ENCODE data around the gene TMEM30A.

The TMEM30A gene

DNA sequence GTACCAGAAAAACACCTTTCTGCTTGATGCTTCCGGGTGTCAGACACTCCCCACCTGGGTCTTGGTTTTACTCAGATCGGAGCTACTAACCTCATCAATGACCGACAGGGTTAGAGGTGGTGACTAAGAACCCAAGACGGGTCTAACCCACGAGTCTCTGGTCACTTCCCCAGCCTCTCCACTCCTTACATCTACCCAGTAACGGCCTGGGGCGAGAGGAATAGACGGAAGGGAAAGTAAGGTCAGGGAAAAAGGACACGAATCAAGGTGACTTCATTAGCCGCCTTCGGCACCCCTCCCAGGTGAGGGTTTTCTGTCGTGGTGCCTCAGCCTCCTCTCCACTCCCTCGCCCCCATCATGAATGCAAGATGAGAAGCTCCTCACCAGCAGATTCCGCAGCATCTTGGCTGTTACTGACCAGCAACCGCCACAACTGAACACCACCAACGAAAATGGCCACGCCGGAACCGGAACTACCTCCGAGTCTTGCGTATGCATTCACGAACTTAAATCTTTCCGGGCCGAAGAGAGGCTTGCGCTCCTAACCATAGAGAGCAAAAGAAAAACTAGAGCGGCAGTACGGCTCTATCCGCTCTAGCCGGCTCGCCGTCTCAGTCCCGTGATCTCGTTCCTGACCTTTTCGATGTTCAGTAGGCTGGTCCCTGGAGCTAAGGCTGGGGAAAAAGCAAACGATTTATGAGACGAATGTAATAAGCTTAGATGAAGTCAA is 41.1 kb downstream of the TMEM30A start, which contains the start of gene COX7A2 (continued):
- TF ChIP-seq, protein P1, sequence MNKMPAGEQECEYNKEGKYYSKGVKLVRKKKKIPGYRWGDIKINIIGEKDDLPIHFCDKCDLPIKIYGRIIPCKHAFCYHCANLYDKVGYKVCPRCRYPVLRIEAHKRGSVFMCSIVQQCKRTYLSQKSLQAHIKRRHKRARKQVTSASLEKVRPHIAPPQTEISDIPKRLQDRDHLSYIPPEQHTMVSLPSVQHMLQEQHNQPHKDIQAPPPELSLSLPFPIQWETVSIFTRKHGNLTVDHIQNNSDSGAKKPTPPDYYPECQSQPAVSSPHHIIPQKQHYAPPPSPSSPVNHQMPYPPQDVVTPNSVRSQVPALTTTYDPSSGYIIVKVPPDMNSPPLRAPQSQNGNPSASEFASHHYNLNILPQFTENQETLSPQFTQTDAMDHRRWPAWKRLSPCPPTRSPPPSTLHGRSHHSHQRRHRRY (tag by site-specific recombination; IDR thresholded peaks at IDR 0.05), result no peak
- no peak for TF ChIP-seq ZNF433 (tag by site-specific recombination; IDR thresholded peaks at IDR 0.05; ENCODE audit: low read depth)
- TF ChIP-seq, protein P2, sequence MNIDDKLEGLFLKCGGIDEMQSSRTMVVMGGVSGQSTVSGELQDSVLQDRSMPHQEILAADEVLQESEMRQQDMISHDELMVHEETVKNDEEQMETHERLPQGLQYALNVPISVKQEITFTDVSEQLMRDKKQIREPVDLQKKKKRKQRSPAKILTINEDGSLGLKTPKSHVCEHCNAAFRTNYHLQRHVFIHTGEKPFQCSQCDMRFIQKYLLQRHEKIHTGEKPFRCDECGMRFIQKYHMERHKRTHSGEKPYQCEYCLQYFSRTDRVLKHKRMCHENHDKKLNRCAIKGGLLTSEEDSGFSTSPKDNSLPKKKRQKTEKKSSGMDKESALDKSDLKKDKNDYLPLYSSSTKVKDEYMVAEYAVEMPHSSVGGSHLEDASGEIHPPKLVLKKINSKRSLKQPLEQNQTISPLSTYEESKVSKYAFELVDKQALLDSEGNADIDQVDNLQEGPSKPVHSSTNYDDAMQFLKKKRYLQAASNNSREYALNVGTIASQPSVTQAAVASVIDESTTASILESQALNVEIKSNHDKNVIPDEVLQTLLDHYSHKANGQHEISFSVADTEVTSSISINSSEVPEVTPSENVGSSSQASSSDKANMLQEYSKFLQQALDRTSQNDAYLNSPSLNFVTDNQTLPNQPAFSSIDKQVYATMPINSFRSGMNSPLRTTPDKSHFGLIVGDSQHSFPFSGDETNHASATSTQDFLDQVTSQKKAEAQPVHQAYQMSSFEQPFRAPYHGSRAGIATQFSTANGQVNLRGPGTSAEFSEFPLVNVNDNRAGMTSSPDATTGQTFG (tag by site-specific recombination; IDR thresholded peaks at IDR 0.05; ENCODE audit: borderline replicate concordance), result no peak
- no peak for TF ChIP-seq ZNF302 (tag by site-specific recombination; IDR thresholded peaks at IDR 0.05; ENCODE audit: low read depth)
- TF ChIP-seq SP7 (tag by site-specific recombination; IDR thresholded peaks at IDR 0.05), result peak; percentile 77
- TF ChIP-seq ZNF837 (tag by site-specific recombination; IDR thresholded peaks at IDR 0.05), result no peak
- no peak for TF ChIP-seq ZNF133 (tag by site-specific recombination; IDR thresholded peaks at IDR 0.05)
- no peak for TF ChIP-seq ZNF157 (tag by site-specific recombination; IDR thresholded peaks at IDR 0.05)
- no peak for TF ChIP-seq ZNF658 (tag by site-specific recombination; IDR thresholded peaks at IDR 0.05)
- TF ChIP-seq ZNF670 (tag by site-specific recombination; IDR thresholded peaks at IDR 0.05; ENCODE audit: low read depth), result no peak
- TF ChIP-seq ZSCAN16 (tag by site-specific recombination; IDR thresholded peaks at IDR 0.05), result no peak
- TF ChIP-seq TSHZ1 (tag by site-specific recombination; IDR thresholded peaks at IDR 0.05; ENCODE audit: borderline replicate concordance), result no peak
- no peak for TF ChIP-seq ZNF404 (tag by site-specific recombination; IDR thresholded peaks at IDR 0.05)
- TF ChIP-seq MZF1 (tag by site-specific recombination; IDR thresholded peaks at IDR 0.05; ENCODE audit: borderline replicate concordance), result 0 out of 2 replicates have a peak, but pooled peaks have one; percentile 7
- 0 out of 2 replicates have a peak, but pooled peaks have one; percentile 7 for TF ChIP-seq IKZF3 (tag by site-specific recombination; IDR thresholded peaks at IDR 0.05)
- TF ChIP-seq OVOL3 (tag by site-specific recombination; IDR thresholded peaks at IDR 0.05), result no peak
- TF ChIP-seq ZNF239 (tag by site-specific recombination; IDR thresholded peaks at IDR 0.05), result no peak
- no peak for TF ChIP-seq ZNF10 (tag by site-specific recombination; IDR thresholded peaks at IDR 0.05)
- no peak for TF ChIP-seq AEBP2 (tag by site-specific recombination; IDR thresholded peaks at IDR 0.05; ENCODE audit: borderline replicate concordance)
- TF ChIP-seq PRDM1 (tag by site-specific recombination; IDR thresholded peaks at IDR 0.05), result peak; percentile 80
- no peak for TF ChIP-seq ZNF571 (tag by site-specific recombination; IDR thresholded peaks at IDR 0.05)
- TF ChIP-seq ZNF155 (tag by site-specific recombination; IDR thresholded peaks at IDR 0.05), result no peak
- peak; percentile 50 for TF ChIP-seq ZNF843 (tag by site-specific recombination; IDR thresholded peaks at IDR 0.05)
- no peak for TF ChIP-seq ZNF544 (tag by site-specific recombination; IDR thresholded peaks at IDR 0.05)
- no peak for TF ChIP-seq HOXA7 (CRISPR knock-in tag; IDR thresholded peaks at IDR 0.05; ENCODE audit: borderline replicate concordance)
- peak; percentile 91 for TF ChIP-seq ZNF600 (tag by site-specific recombination; IDR thresholded peaks at IDR 0.05)
- TF ChIP-seq ZNF132 (tag by site-specific recombination; IDR thresholded peaks at IDR 0.05; ENCODE audit: borderline replicate concordance), result no peak
- no peak for TF ChIP-seq ZFHX2 (tag by site-specific recombination; conservative IDR thresholded peaks at IDR 0.05)
- peak; percentile 76; the same call in 1 of the 2 replicates for TF ChIP-seq ZNF24 (tag by site-specific recombination; IDR thresholded peaks at IDR 0.05)
- TF ChIP-seq REPIN1 (tag by site-specific recombination; IDR thresholded peaks at IDR 0.05; ENCODE audit: low read depth), result no peak
- no peak for TF ChIP-seq GLIS1 (tag by site-specific recombination; IDR thresholded peaks at IDR 0.05)
- no peak for TF ChIP-seq ZNF585B (tag by site-specific recombination; IDR thresholded peaks at IDR 0.05)

All from HEK293 (cell line).